H54 (cell line): Measurements from ENCODE around the gene CGRRF1.
A peak's percentile ranks its signal among the peaks of the same experiment; 100 is the strongest.

Experiments
- DNase-seq: peaks from one replicate; pipeline ENCODE4 v3.0.0; 2011; ENCODE audit warnings: low spot score, mixed read lengths; ENCODE audit not compliant: insufficient read length
- FAIRE-seq: peaks from 3 replicates; lab custom pipeline; 2011; peaks lifted over from hg19 to GRCh38; lab: Jason Lieb, UNC
- POLR2A ChIP-seq: IDR thresholded peaks from 2 replicates; pipeline ENCODE4 v1.6.1; 2011; ENCODE audit warnings: low read depth, mild to moderate bottlenecking, low read length

Gene CGRRF1, protein sequence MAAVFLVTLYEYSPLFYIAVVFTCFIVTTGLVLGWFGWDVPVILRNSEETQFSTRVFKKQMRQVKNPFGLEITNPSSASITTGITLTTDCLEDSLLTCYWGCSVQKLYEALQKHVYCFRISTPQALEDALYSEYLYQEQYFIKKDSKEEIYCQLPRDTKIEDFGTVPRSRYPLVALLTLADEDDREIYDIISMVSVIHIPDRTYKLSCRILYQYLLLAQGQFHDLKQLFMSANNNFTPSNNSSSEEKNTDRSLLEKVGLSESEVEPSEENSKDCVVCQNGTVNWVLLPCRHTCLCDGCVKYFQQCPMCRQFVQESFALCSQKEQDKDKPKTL

DNA sequence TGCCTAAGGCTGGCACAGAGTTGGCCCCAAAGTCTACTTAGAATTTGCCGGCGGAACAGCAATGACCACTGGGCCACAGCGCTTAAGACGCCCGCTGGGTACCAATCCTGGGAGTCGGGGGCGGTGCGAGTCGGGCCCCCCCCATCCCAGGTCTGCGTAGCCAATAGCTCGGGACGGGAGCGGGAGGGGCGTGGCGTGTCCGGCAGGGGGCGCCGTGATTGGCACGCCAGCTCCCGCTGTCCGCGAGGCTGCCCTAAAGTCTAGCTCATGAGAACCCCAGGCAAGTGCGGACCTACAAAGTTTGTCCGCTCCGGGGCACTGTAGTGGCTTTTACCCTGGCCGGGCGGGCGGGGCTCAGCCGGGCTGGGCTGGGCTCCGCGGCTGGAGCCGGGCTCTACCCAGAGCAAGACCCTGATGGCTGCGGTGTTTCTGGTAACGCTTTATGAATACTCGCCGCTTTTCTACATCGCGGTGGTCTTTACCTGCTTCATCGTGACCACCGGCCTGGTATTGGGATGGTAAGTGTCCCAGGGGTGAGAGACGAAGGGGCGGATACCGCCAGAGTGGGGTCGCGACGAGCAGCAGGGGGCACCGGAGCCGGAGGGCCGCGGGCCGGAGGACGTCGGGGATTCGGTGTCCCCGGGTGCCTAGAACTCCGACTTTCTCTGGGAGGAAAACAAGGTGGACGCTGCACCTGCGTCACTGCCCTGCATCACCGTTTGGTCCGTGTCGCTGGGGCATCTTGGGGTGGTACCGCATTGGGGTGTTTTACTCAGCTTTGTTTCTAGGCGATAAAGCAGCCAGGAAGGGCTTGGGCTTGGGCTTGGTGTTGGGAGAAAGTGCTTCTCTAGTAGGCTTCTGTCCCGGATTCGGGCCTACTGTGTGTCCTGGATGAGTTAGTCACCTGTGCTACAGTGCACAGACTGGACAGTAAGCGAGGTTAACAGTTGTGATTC lies at the start of gene CGRRF1:
Gene CGRRF1, plus strand, starts transcription at position 361 of the 956 bp plus-strand sequence. Its CDS starts 54 bp downstream, at position 415.
- FAIRE-seq = peak; percentile 64
- DNase-seq = peak; percentile 86
- TF ChIP-seq POLR2A = peak; percentile 56; the same call in 1 of the 2 replicates

GRCh38 chr14:54462048-54462447 lies 47.7 kb upstream of the CGRRF1 start:
- TF ChIP-seq POLR2A = no peak
- FAIRE-seq (no peak), DNase-seq (no peak)

DNA sequence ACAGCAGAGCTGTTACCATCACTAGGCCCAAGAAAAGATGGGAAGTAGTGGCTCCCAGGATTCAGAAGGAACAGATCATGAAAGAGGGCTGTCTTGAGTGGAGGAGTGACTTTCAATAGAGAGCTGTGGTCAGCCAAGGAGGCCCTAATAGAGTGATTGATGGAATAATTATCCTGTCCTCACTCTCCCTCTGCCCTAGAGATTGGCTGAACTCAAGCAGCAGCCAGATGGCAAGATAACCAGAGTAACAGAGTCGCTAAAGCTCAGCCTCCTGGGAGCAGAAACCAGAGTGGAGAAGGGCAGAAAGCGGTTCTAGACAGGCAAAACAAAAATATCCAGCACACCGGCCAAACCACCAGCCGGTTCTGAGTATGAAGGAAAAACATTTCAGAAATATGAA lies 44.1 kb upstream of the CGRRF1 start:
- no peak for DNase-seq
- no peak for FAIRE-seq
- TF ChIP-seq POLR2A = no peak

GRCh38 chr14:54467280-54467679 lies 42.4 kb upstream of the CGRRF1 start:
- no peak for TF ChIP-seq POLR2A
- DNase-seq (no peak), FAIRE-seq (no peak)

DNA sequence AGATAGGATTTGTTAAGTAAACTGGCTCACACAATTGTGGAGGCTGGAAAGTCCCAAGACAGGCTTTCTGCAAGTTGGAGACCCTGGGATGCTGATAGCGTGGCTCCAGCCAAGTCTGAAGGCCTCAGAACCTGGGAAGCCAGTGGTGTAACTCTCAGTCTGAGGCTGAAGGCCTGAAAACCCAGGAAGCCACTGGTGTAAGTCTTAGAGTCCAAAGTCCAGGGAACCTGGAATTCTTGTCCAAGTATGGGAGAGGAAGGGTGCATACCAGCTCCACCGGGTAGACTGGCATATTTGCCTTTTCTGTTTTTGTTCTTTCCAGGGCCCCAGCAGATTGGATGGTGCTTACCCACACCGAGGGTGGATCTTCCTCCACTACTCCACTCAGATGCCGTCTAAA lies 39.0 kb upstream of the CGRRF1 start:
- FAIRE-seq (no peak), DNase-seq (no peak)
- no peak for TF ChIP-seq POLR2A

- FAIRE-seq (no peak), DNase-seq (no peak)
- no peak for TF ChIP-seq POLR2A
Measured at GRCh38 chr14:54471641-54472040, 38.1 kb upstream of the CGRRF1 start.

GRCh38 chr14:54472315-54472714 lies 37.4 kb upstream of the CGRRF1 start:
- DNase-seq (no peak), FAIRE-seq (no peak)
- no peak for TF ChIP-seq POLR2A

- FAIRE-seq (no peak), DNase-seq (no peak)
- no peak for TF ChIP-seq POLR2A
Measured at GRCh38 chr14:54474232-54474793, 35.4 kb upstream of the CGRRF1 start.

GRCh38 chr14:54475187-54475899 lies 34.4 kb upstream of the CGRRF1 start:
- TF ChIP-seq POLR2A = no peak
- FAIRE-seq (no peak), DNase-seq (no peak)

DNA sequence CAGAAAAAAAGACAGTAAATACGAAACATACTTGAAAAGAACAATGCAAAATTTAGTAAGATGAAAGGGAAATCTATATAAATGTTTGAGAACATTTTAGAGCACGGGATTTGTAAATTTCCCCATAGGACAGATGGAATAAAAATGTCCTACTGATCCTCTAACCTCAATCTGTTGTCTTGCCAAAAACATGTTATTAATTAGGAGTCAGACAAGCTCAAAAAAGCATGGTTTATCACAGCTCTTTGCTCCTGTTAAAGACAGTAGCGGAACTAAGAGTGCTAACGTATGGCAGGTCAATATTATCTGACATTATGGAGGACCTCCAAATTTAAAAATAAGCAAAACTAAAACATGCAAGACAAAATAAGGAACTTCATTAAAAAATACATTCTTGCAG lies 33.8 kb upstream of the CGRRF1 start:
- DNase-seq (no peak), FAIRE-seq (no peak)
- TF ChIP-seq POLR2A = no peak

DNA sequence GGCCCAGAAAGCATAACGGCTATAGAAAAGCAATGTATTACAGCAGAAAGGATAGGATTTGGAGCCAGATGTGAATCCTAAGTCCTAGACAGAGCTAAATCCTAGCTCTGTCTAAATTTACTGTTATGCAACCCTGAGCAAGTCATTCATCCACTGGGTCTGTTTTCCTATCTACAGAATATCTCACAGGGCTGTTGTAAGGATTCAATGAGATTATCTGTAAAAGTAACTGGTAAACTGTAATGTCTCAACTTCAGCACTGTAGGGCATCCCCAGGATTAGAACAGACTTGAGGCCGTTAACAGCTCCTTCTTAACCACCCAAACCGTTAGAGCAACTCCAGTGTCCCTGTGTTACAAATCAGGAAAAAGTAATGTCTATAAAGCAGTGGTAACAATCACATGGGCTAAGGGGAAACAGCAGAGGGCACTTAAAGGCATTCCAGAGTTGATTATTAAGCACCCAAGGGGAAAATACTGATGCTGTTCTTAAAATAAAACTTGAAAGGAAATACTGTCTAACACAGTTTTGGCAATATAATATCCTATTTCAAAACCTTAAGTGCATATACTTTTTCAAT lies 31.0 kb upstream of the CGRRF1 start:
- FAIRE-seq (no peak), DNase-seq (no peak)
- no peak for TF ChIP-seq POLR2A

DNA sequence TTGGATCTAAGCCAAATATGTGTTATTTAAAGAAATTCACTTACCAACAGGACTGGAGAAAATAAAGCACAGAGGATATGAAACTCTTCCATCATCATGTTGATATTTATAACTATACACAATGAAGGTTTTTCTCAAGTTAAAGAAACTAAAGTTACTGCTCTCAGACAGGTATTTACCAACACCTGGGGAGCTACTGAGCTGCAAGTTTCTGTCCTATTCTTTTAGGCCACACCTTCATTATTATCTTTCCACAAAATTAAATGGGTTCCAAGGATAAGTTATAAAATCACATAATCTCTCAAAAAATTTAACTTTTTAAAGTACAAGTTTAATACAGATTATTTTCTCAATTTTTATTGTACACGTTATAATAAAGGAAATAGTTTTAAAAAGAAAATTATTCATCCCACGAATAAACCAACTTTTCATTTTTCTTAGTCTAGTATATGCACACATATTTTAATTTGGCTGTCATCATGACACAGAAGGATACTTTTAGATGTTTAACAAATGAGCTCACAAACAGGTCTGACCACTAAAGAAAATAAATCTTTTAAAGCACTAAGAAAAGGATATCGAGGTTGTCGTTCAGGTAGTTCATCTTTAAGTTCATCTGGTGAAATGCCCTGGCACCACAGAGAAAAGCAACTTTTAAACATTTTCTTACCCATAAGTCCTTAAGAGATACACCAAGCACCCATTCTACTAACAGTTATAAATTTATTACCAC lies 28.7 kb upstream of the CGRRF1 start:
- no peak for TF ChIP-seq POLR2A
- FAIRE-seq (no peak), DNase-seq (no peak)

- TF ChIP-seq POLR2A = no peak
- DNase-seq = no peak
- FAIRE-seq = no peak
Measured at GRCh38 chr14:54481695-54482094, 28.0 kb upstream of the CGRRF1 start.
